Measurements from ENCODE around the gene CD82. TPM values are rescaled to one million over a fixed set of nuclear protein-coding genes. Genes with fewer than 3 reads are reported as not detected.

The CD82 gene
- 2.6 and 4.5 TPM in 2 replicates for total RNA-seq (ENCODE audit: low replicate concordance)

GRCh38 chr11:44565211-44565952 is at the start of gene CD82:
Gene CD82 (plus strand): TSS chr11:44565663. CDS start chr11:44594663, 29,000 bp downstream.
- peak within 1 kb of the TSS; percentile 63 for H3K4me3 ChIP-seq (ENCODE audit: low read depth, low read length)
- peak; percentile 94 for DNase-seq (ENCODE audit: low read depth)
- peak; percentile 24 for TF ChIP-seq CTCF (IDR thresholded peaks at IDR 0.05; ENCODE audit: insufficient read depth, low read length)

- TF ChIP-seq CTCF (IDR thresholded peaks at IDR 0.05; ENCODE audit: insufficient read depth, low read length), result no peak
- no peak overlapping the region for H3K4me3 ChIP-seq (ENCODE audit: low read depth, low read length)
- DNase-seq (ENCODE audit: low read depth), result no peak
These were observed 48.6 kb upstream of the CD82 start for GRCh38 chr11:44516688-44517507.

- no peak for TF ChIP-seq CTCF (IDR thresholded peaks at IDR 0.05; ENCODE audit: insufficient read depth, low read length)
- H3K4me3 ChIP-seq (ENCODE audit: low read depth, low read length), result no peak overlapping the region
- no peak for DNase-seq (ENCODE audit: low read depth)
These were observed 47.9 kb upstream of the CD82 start for GRCh38 chr11:44517541-44517940.

- DNase-seq (ENCODE audit: low read depth), result no peak
- TF ChIP-seq CTCF (IDR thresholded peaks at IDR 0.05; ENCODE audit: insufficient read depth, low read length), result no peak
- H3K4me3 ChIP-seq (ENCODE audit: low read depth, low read length), result no peak overlapping the region
These were observed 46.4 kb upstream of the CD82 start for GRCh38 chr11:44518968-44519550.

- no peak overlapping the region for H3K4me3 ChIP-seq (ENCODE audit: low read depth, low read length)
- TF ChIP-seq CTCF (IDR thresholded peaks at IDR 0.05; ENCODE audit: insufficient read depth, low read length), result no peak
- DNase-seq (ENCODE audit: low read depth), result no peak
These were observed 45.3 kb upstream of the CD82 start for GRCh38 chr11:44519989-44520737.

- H3K4me3 ChIP-seq (ENCODE audit: low read depth, low read length), result no peak overlapping the region
- no peak for TF ChIP-seq CTCF (IDR thresholded peaks at IDR 0.05; ENCODE audit: insufficient read depth, low read length)
- no peak for DNase-seq (ENCODE audit: low read depth)
These were observed 44.3 kb upstream of the CD82 start for GRCh38 chr11:44521148-44521547.
